22Rv1 (cell line): ENCODE results near the gene ZBTB32.

Experiments
- H3K27ac ChIP-seq: fragments of 450-650 bp; 2 replicates; pipeline ENCODE4 v1.5.1; 2017
- ZFX ChIP-seq: fragments of 450-650 bp; IDR thresholded peaks from 2 replicates; pipeline ENCODE4 v1.6.1; 2017; ENCODE audit warnings: antibody characterized with exemption, borderline replicate concordance
- TF ChIP-seq, protein P1 (sequence below): fragments of 450-650 bp; IDR thresholded peaks from 2 replicates; pipeline ENCODE4 v1.5.1; 2017; ENCODE audit warnings: mild to moderate bottlenecking

ZBTB32 gene

DNA sequence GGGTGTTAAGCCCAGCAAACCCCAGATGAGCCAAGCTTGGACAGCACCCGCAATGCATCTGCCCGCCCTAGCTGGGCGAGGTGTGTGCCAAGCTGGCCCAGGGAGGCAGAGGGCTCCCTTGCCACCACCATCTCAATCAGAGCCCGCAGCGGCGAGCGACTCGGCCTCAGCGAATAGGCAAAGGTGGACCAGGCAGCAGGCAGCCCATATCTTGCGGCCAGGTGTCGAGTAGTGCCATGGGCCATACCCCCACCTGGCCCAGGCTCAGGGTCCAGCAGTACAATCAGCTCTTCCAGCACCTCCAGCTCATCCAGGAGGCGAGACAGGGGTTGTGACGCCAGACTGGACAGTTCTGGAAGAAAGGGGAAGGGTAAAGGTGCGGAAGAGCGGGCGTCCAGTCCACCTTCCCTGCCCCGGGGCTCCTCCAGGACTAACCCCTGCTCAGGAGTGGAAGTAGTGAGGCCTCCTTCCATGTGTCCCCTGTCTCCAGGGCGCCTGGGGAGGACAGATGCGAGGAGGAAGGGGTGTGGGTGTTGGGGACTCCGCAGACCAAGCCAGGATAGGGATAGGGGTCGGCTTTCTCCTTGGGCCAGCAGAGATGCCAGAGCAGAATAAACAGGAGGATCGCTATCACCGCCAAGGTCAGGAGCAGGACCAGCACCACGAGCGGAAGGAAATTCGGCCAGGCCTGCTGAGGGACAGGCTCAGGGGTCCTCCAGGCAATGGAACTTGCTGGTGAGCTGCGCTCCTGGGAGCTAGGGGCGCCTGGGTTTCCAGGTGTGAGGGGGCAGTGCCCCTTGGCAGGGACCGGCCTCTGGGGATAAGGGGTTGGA is 35.1 kb downstream of the ZBTB32 start:
- peak overlapping the region; percentile 90 for H3K27ac ChIP-seq
- TF ChIP-seq, protein P1, sequence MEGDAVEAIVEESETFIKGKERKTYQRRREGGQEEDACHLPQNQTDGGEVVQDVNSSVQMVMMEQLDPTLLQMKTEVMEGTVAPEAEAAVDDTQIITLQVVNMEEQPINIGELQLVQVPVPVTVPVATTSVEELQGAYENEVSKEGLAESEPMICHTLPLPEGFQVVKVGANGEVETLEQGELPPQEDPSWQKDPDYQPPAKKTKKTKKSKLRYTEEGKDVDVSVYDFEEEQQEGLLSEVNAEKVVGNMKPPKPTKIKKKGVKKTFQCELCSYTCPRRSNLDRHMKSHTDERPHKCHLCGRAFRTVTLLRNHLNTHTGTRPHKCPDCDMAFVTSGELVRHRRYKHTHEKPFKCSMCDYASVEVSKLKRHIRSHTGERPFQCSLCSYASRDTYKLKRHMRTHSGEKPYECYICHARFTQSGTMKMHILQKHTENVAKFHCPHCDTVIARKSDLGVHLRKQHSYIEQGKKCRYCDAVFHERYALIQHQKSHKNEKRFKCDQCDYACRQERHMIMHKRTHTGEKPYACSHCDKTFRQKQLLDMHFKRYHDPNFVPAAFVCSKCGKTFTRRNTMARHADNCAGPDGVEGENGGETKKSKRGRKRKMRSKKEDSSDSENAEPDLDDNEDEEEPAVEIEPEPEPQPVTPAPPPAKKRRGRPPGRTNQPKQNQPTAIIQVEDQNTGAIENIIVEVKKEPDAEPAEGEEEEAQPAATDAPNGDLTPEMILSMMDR = no peak
- TF ChIP-seq ZFX = no peak

DNA sequence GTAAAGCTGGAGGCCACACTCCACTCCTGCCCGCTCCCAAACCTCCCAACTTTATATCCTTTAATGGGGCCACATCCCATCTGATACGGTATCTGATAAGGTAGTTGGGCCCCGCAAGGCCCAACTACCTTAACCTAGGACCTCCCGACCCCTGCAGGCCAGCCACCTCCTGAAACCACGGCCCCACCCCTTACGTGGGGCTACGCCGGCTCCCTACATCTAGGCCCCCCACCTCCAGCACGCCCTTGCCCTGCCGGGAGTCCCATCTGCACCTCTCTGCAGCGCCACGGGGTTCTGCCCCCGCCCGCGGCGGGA is 35.7 kb downstream of the ZBTB32 start:
- H3K27ac ChIP-seq = peak overlapping the region; percentile 90
- TF ChIP-seq, protein P1 = no peak
- no peak for TF ChIP-seq ZFX

DNA sequence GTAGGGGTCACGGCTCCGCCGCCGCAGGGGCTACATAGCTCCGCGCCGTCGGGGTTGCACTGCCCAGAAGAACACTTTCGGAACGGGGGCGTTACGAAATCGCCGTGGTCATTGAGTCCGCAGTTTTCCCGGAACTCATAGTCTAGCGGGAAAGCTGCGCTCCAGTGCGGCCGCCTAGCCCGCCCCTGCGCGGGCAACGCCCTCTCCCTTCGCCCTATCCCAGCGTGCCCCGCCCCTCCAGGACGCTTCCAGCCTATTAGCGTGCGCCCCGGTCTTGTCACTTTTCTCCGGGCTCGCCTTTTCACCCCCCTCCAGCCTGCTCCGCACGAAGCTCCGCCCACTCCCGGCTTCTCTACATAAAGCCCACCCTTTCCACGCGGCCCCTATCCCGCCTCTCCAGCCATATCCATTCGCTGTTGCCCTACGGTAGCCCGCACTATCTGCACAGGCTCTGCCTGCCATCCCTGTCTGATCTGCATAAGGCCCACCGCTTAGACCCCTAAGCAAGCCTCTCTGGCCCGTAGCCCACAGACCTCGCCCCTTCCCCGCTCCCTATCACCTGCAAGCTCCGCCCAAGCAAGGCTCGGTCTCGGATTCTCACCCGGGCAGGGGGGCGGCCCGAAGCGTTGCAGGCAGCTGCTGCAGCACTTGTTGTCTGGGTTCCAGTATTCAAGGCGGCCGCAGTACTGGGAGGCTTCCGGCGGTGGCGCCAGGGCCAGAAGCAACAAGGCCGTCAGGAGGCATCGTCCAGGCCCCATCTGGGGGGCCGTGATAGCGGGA is 36.3 kb downstream of the ZBTB32 start:
- TF ChIP-seq ZFX = no peak
- TF ChIP-seq, protein P1 = peak; percentile 48
- peak overlapping the region; percentile 90 for H3K27ac ChIP-seq

DNA sequence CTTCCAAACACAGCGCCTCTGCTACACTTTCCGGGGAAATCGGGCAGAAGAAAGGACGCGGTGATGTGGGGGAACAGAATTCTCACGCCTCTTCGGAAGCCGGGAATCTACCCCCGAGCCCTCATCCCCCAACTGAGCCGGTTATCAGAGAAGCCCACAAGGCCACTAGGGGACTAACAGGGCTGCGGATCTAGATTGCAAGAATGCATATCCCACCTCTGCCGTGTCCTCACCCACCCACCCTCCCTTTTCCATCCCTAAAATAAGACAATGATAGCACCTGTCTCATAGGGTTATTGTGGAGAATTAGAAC is 36.8 kb downstream of the ZBTB32 start:
- TF ChIP-seq ZFX = no peak
- TF ChIP-seq, protein P1 = peak; percentile 19; the same call in 1 of the 2 replicates
- H3K27ac ChIP-seq = peak overlapping the region; percentile 90

DNA sequence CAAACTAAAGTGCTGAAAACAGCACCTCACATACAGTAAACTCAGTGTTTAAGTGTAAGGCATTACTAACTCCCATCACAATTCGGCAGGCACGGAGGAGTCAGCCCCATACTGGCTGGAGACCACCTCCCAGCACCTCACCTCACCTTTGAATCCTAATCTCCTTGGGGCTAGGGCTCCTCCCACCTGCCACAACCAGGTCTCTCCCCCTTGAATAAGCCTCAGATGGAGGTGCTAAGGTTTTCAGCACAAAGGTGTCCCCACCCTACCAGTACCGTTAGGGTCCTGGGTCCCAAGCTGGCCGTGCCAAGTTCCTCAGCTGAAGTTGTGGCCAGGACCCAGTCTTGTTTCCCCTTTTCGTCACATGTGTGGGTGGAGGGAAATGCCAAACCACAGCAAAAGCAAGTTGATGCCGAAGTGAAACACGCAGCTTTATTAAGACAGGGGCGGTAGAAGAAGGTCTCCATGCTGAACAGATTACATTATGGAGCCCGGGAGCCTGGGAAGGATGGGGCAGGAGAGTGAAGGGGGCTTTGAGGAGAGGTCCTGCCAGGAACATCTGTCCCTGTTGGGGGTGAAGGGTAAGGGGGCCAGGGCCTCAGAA is 37.9 kb downstream of the ZBTB32 start, which contains the start of gene IGFLR1:
TSS of gene IGFLR1 (minus strand) at position 332 of the 604 bp plus-strand sequence. CDS start 1,272 bp downstream, outside the sequence.
- peak within 1 kb of the TSS; percentile 90 for H3K27ac ChIP-seq
- TF ChIP-seq ZFX = no peak
- TF ChIP-seq, protein P1 = no peak

DNA sequence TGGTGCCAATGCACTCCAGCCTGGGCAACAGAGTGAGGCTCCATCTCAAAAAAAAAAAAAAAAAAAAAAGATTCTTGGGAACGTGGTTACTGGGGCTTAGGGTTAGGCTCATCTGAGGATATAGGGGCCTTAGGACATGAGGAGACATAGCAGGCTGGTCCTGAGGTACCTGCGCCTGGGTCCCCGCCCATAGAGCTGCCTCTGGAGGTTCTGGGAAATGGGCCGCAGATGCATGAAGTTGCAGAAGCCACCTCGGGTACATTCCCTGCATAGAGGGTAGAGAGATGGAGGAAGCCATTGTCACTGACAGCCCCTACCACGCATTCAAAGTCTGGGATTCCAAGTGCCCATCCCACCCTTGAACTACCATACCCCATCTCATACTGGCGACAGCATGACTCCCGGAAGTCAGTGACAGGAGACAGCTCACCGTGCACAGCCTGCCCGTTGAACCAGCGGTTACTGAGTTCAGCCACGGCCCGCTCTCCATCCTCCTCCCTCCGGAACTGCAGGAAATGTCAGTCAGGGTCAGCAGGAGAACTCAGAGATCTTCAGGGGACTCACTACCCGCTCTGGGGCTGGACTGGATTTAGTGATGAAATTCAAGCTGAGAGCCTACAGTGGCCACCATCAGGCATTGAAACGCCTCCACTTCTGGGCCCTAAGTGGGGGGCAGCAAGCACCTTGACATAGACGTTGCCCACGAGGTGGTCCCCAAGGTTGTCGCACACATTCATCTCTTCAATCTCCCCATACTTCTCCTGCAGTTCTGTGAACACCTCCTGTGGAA is 39.5 kb downstream of the ZBTB32 start:
- H3K27ac ChIP-seq = peak overlapping the region; percentile 98
- no peak for TF ChIP-seq ZFX
- TF ChIP-seq, protein P1 = no peak
